NCI-H2196 treated with DMSO at 0.1 percent for 48 hours (cell line): ENCODE data around the gene MICAL3.

Experiments used
- DNase-seq: peaks from one replicate; lab custom pipeline; 2025; ENCODE audit not compliant: unreplicated experiment; lab: John Stamatoyannopoulos, UW

Gene MICAL3

GRCh38 chr22:17956630-17957029, 67.7 kb downstream of the MICAL3 start:
- no peak for DNase-seq

- DNase-seq = no peak
Observed at GRCh38 chr22:17955590-17956379, 68.6 kb downstream of the MICAL3 start.

GRCh38 chr22:17954860-17955587, 69.3 kb downstream of the MICAL3 start:
- DNase-seq = no peak

GRCh38 chr22:17954200-17954859, 70.0 kb downstream of the MICAL3 start:
- DNase-seq = no peak

GRCh38 chr22:17953147-17953546, 71.2 kb downstream of the MICAL3 start:
- no peak for DNase-seq

GRCh38 chr22:17952273-17952801, 72.0 kb downstream of the MICAL3 start:
- DNase-seq = no peak

- DNase-seq = no peak
Observed at GRCh38 chr22:17951315-17951714, 73.0 kb downstream of the MICAL3 start.

- no peak for DNase-seq
Observed at GRCh38 chr22:17950651-17951214, 73.6 kb downstream of the MICAL3 start.

- DNase-seq = no peak
Observed at GRCh38 chr22:17949642-17950473, 74.5 kb downstream of the MICAL3 start.

- DNase-seq = no peak
Observed at GRCh38 chr22:17948101-17948500, 76.3 kb downstream of the MICAL3 start.

GRCh38 chr22:17946662-17947367, 77.5 kb downstream of the MICAL3 start:
- DNase-seq = no peak

GRCh38 chr22:17945888-17946648, 78.3 kb downstream of the MICAL3 start:
- no peak for DNase-seq

GRCh38 chr22:17945156-17945887, 79.0 kb downstream of the MICAL3 start:
- DNase-seq = no peak

- no peak for DNase-seq
Observed at GRCh38 chr22:17944256-17944655, 80.1 kb downstream of the MICAL3 start.

- no peak for DNase-seq
Observed at GRCh38 chr22:17943533-17944249, 80.7 kb downstream of the MICAL3 start.

GRCh38 chr22:17942721-17943120, 81.6 kb downstream of the MICAL3 start:
- no peak for DNase-seq

- DNase-seq = no peak
Observed at GRCh38 chr22:17941471-17942406, 82.6 kb downstream of the MICAL3 start.
